GM18508 (cell line): ENCODE results near the gene KLHL34.

Source experiments
- ATAC-seq: cut with Tn5 transposase; IDR thresholded peaks from one replicate; pipeline ENCODE4 v1.9.1; 2021; ENCODE audit warnings: moderate number of reproducible peaks; ENCODE audit not compliant: insufficient read depth, unreplicated experiment

KLHL34 gene, protein sequence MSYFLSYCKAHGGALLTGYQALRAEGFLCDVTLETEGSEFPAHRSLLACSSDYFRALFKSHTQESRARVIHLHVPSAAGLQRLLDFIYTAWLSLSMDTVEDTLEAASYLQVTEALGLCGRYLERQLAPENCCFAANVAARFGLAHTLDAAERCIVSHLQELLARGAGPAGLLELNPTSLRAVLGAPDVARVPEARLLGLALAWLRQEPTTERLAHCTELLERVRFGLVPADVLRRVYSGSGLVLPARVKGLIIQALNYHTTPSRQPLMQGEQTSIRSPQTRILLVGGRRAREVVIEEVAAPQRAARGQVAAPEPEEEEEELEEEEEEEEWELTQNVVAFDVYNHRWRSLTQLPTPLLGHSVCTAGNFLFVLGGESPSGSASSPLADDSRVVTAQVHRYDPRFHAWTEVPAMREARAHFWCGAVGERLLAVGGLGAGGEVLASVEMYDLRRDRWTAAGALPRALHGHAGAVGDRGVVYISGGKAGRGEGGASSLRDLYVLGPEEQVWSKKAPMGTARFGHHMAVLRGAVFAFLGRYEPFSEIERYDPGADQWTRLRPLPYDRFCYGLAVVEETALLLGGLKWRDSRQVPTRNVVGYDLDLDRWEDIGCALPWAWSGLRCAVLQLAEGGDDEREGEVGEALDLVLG

DNA sequence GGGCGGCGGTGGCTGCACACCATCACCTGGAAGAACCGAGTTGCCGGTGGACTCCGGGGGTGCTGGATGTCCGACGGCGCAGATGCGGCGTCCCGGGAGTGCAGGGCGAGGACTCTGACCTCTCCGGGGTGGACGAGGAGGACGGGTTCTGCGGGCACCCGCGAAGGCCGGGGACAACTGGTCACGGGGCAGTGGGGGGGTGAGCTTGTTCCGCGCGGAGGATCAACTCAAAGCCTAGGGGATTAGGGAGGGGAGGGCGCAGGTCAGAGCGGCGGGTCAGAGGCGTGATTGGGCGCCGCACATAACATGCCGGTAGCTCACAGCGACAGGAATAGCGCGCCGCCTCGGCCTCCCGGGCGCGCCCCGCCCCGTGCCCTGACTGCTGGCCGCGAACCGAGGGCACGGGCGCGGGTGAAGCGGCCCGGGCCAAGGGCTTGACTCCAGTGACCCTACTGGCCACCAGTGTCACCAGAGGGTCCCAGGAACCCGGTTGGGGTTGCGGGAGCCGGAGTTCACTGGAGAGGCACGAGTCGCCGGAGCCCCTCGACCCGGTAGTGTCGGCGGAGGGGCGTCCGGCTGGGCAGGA, at the start of gene KLHL34:
Gene KLHL34, minus strand, starts transcription at position 179 of the 586 bp plus-strand sequence. CDS start 542 bp downstream, outside the sequence.
- ATAC-seq: no peak

DNA sequence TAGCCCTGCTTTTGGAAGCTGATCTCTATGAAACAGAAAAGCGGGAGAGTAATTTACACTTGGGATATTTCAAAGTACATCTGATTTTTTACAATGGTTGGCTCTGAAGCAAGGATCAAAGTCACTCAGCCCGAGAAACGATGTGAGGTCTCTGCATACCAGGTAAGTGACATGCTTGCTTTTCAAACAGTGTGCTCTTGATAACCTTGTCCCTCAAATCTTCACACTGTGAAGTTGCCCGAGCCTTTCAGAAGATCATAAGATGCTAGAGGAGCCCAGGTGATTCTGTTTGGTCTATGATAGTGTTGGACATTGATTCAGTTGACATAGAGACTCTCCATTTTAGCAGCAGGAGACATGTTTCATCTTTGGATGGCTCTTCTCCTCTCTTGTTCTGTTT, 47.1 kb upstream of the KLHL34 start:
- no peak for ATAC-seq

DNA sequence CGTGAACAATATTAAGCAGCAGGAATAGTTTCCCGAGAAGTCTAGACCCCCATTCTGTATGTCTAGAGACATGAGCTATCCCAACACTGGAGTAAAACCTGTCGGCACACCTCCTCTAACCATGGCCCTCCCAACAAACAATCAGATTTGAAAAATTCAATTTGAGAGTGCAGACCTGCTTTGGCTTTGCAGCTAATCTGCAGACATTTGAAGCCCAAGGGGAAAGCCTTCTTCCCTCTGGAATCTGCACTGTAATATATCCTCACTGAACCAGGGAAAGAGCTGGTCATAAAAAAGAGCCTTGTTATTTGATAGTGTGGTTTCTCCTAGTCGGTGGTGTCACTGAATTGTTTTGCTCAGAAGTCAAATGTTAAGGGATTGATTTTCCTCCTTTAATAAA, 44.6 kb upstream of the KLHL34 start:
- ATAC-seq: no peak

DNA sequence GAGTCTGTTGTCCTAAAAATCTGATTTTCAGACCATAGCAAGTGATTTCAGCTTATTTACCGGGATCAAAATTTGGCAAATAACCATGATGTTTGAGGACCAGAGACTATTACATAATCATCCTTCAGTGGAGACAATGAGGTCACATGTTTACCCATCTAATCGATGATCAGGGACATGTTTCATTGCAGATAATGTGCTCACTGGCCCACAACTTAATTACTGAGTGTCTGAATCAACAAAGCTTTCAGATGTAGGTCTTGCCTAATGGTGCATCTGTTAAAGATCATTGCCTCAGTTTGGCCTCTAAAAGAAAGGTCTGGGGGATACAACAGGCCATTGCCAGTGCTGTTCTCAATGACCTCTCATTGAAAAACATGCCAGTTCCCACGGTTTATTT, 42.8 kb upstream of the KLHL34 start:
- ATAC-seq: no peak

DNA sequence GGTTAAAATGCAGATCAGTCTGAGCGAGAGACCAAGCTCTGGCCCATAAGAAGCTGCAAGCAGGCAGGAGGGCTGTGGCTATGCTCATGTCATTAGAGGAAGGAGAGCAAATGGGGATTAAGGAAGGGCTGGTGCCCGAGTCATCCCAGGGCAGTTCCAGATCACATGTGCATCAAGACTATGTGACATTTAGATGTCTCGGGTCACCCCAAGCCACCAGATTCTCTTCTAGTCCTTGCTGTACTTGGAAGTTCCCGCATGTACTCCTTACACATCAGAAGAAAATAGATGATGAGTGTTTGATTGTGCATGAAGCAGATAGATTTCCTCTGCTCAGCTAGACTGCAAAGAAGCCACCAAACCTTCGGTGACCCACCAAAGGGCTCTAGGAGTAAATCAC, 42.1 kb upstream of the KLHL34 start:
- no peak for ATAC-seq

DNA sequence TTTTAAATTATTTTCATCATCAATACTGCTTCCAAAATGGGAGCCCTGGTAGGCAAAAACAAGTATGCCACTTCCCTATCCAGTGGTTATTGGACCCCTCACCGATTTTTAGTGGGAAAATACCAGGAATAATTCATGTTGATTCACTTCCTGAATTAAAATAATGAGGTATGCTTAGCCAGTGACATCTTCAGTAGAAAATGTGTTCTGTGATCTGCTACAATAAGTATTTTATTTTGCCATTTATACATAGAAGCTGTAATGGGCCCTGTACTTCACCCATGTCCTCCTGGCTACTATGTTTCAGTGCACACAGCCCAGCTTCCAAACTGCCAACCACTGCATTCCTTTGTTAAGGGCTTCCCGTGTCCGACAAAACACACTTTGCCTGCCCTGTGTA, 41.0 kb upstream of the KLHL34 start:
- ATAC-seq: no peak

DNA sequence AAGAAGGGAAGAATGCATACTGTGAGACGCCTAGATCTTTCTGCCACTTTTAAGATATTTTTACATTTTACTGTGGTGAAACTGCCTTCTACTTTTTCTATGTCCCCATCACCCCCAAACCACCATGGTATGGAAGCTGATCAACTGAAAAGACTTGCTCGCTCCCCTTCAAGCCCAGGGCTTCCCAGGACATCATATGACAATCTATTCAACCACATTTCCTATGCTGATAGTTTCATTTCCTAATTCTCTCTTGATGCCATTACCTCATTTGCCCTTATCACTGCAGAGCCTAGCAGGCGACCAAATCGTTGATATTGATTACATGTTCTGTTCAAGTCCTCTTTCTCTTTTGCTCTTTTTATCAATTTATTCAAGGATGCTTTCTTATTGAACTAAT, 40.1 kb upstream of the KLHL34 start:
- ATAC-seq: peak; percentile 62

DNA sequence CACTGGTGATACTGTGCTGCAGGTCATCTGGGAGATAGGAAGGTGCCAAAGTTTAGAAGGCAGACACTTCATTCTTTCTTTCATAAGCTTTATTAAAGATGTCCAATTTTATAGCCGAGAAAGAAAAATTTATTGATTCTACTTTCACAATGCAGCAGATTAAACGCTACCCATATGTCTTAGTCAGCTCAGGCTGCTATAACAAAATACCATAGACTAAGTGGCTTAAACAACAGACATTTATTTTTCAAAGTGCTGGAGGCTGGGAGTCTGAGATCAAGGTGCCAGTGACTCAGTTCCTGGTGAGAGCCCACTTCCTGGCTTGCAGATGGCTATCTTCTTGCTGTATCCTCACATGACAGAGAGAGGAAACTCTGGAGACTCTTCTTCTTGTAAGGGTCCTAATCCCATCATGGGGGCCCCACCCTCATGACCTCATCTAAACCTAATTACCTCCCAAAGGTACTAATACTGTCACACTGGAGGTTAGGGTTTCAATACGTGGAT, 33.4 kb upstream of the KLHL34 start:
- ATAC-seq: no peak

DNA sequence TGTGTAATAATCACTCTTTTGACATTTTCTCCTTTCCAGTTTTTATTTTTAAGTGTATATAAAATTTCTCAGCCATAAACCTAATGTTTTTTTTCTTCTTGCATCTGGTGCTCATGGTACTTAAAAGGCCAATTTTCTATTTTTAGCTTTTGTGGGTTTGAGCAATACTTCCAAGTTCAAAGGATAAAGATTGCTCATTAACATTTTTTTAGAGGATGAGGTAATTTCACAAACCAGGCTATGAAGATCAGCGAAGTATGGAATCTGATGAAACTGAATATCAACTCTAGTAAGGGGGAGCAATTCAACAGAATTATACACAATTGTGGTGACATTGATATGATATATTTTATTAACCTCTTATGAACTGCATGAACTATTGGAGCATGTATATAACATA, 25.8 kb upstream of the KLHL34 start:
- ATAC-seq: no peak

DNA sequence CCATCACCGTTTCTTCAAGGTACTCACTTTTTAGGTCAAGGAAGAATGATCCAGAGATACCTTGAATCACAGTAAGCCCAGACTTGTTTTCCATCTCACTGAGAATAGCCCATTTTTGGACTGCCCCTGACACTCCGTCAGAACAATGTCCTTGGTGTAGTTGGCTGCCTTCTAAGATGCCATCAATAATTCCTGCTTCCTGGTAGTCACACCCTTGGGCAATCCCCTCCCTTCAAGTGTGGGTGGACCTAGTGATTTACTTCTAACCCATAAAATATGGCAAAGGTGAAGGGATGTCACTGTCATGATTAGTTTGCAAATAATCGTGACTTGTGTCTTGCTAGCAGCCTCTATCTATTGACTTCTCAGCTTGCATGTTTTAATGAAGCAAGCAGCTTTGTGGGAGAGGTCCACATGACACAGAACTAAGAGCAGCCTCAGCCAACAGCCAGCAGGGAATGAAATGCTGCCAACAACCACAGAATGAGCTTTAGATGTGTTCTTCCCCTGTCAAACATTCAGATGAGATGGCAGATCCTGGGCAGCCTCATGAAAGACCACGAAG, 20.0 kb upstream of the KLHL34 start:
- ATAC-seq: no peak

DNA sequence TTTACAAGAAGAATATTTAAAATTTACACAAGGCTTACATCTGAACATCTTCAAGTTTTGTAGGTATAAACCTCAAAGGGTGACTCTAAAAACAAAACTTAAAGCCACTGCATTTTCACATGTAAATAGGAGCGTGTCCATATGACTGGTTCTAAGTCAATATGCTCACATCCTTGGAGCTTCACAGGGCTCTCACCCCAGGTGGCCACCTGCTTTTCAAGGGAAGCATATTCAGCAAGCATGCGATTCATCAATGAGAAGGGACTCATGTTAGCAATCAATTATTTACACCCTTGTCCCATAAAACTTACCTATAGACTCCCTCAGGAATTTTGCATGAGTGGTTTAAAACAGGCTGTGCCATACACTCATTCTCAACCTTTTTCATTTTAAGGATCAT, 17.8 kb upstream of the KLHL34 start:
- no peak for ATAC-seq

DNA sequence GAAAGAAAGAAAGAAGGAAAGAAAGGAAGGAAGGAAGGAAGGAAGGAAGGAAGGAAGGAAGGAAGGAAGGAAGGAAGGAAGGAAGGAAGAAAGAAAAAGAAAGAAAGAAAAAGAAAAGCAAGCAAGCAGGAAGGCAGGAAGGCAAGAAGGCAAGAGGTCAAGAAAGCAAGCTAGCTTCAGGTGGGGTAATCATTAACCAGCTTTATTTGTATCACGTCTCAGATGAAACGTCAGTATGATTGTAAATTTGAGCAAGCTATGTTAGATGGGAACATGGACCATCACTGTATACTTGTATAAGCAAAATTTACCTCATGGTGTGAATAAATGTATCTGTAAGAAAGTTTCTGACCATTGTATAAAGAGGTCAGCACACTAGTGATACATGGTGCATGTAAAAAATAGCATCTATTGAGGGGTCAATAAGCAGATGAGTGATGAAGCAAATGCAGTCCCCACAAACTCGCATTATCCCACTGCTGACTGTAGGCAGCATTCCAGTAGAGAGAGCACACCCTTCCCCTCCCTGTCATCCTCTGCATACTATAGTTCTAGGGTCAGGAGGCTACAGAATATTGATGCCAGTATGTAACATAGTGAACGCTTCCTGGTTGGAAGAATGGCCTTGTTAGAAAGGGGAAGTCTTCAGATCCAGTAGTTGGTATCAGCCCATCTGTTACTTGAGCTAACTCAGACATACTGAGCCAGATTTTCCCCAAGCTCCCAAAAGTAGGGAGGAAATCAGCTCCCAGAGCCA, 16.5 kb upstream of the KLHL34 start:
- ATAC-seq: no peak

DNA sequence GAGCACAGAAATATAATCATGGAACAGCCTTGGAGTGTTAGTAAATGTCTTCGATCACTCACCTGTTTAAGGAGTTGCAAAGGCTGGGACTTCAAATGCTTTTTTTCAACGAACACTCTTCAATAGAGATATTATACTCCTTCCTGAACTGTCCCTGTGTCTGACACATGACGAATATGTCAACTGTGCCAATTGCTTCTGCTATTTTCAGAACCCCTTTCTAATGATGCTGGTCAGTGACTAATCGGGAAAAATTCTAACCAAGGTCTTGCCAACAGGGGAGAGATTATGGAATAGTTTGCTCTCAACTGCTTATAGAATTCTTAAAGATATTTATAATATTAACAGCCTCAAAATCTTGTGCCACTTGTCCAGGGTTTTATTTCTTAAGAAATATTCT, 8.5 kb upstream of the KLHL34 start:
- ATAC-seq: no peak

DNA sequence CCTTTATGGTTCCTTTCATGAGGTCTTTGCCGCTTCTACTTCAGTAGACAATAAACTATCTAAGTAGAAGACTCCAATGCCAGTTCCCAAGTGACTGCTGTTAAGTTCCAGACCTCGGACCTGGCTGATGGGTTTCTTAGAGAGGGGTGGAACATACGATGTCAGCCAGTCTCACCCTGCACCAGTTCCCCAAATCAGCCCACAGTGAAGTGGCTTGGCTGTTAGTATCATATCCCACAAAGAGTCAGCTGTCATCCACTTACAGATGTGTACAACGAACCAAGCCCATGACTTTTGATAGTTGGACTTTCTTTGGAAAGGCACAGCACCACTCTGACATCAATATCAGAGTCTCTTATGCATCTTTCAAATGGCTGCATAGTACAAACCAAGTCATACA, 8.1 kb upstream of the KLHL34 start:
- ATAC-seq: no peak

DNA sequence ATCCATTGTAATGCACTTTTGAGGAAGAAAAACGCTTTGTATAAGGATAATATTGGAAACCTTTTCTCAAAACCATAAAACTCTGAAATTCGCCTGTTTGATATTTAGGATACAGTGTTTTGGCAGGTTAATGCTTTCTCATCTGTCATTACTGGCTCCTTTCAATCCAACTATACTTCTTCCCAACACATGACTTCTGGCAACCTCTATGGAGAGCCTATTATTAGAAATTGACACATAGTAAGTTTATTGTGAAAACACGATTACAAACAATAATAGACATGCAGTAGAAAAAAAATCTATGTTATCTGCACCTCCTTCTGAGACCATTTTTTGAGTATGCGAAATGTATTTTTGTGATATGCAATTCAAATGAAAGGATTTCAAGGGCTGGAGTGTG, 4.6 kb upstream of the KLHL34 start:
- no peak for ATAC-seq

DNA sequence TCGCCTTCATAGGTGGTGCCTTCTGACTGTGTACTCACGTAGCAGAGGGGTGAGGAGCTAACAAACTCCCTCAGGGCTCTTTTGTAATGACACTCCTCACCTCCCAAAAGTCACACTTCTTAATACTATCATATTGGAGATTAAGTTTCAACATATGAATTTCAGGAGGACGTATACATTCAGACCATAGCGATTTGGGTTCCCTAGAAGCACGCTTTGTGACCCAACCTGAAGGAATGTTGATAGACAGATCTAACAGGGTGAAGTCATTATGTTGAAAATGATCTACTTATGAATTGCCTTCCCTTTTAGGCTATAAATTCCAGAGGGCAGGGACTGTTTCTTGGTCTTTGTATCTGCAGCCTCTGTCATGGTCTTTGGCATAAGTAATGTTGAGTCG, 3.2 kb upstream of the KLHL34 start:
- ATAC-seq: no peak

DNA sequence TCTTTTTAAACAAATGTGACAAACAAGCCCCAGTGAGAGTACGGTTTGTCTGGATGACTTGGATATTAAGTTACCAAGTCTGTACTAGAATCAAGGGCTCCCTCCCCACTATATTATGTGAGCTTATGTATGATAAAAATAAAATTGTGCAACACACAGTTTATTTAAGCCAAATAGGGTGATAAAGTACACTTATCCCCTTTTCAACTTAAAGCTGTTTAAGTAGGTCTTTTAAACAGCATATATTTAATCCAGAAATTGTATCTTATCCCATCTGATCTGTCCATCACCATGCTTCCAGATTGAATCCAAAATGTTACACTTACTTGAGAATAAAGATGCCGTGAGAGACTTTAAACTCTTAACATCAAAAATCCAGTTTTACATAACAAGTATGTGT, 2.0 kb upstream of the KLHL34 start:
- ATAC-seq: no peak

DNA sequence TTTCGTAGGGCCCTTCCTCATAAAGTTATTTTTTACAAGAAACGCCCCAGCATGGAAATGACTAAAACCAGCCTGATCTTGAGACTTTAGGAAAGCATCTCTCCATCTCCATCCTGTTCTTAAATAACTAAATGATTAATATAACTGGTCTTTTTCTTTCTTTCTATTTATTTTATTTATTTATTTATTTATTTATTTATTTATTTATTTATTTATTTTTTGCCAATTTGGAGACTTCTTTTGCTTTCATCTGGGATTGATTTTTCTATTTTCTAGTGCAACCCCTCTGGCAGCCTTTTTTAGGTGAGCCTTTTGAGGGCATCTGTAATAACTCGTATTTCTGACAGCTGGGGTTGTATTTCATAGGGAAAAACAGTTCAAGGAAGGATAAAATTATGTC, 1.2 kb upstream of the KLHL34 start:
- no peak for ATAC-seq

DNA sequence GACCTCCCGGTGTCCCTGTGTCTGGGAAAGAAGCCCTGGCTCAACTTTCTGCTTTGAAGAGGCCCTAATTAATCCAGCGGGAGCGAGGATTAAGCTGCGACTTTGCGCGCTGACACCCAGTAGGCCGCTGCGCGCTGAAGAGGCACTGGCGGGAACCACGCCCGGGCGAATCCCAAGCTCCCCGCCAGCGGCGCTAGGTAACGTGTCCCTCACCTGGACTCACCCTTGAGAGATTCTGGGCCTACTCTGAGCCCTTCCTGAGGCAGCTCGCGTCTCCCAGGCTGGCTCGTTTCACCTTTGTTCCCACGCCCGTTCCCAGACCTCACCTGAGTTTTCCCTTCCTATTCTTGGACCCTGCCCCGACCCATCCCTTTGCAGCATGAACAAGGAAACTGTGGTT, 616 bp upstream of the KLHL34 start:
- ATAC-seq: no peak

DNA sequence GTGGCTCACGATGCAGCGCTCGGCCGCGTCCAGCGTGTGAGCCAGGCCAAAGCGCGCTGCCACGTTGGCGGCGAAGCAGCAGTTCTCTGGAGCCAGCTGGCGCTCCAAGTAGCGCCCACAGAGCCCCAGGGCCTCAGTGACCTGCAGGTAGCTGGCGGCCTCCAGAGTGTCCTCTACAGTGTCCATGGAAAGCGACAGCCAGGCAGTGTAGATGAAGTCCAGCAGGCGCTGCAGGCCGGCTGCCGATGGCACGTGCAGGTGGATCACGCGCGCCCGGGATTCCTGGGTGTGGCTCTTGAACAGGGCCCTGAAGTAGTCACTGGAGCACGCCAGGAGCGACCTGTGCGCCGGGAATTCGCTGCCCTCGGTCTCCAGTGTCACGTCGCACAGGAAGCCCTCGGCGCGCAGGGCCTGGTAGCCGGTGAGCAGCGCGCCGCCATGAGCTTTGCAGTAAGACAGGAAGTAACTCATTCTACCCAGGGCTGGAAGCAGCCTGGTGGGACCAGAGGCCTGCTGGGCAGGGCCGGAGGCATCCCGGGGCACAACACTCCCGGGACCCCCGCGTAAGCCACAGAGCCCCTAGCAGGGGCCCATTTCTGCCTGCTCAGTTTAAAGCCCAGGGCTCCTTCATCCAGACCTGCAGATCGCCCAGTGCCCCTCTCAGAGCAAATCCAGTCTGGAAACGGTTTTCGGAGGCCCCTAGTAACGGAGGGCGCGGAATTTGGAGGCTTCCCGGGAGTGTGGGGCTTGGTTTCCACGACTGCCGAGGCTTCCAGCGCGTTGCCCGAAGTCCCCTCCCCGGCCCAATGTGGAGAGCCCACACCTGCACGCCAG, 595 bp downstream of the KLHL34 start:
- no peak for ATAC-seq
